Parathyroid adenoma (tissue), 2 donors: ENCODE data around the gene RRAGD.
A peak's percentile ranks its signal among the peaks of the same experiment; 100 is the strongest.

Source experiments
- H2AFZ ChIP-seq: fragments of 300-600 bp; sonication (generic); one replicate; pipeline ENCODE4 v1.7.0; 2017; ENCODE audit warnings: antibody characterized with exemption, mild to moderate bottlenecking
- H3K27ac ChIP-seq: fragments of 300-600 bp; sonication (generic); one replicate; pipeline ENCODE4 v1.7.0; 2017
- H3K27me3 ChIP-seq: fragments of 300-600 bp; sonication (generic); one replicate; pipeline ENCODE4 v1.7.0; 2017; ENCODE audit warnings: low read length; ENCODE audit not compliant: control insufficient read depth, insufficient read depth
- H3K36me3 ChIP-seq: fragments of 300-600 bp; sonication (generic); one replicate; pipeline ENCODE4 v1.7.0; 2017; ENCODE audit warnings: low read length; ENCODE audit not compliant: control insufficient read depth, insufficient read depth
- H3K4me1 ChIP-seq: fragments of 300-600 bp; sonication (generic); one replicate; pipeline ENCODE4 v1.7.0; 2017; ENCODE audit warnings: control low read depth
- H3K4me2 ChIP-seq: fragments of 300-600 bp; sonication (generic); one replicate; pipeline ENCODE4 v1.7.0; 2017; ENCODE audit warnings: low read length
- H3K4me3 ChIP-seq: fragments of 300-600 bp; sonication (generic); one replicate; pipeline ENCODE4 v1.7.0; 2017; ENCODE audit warnings: low read depth, low read length
- H3K79me2 ChIP-seq: fragments of 300-600 bp; sonication (generic); one replicate; pipeline ENCODE4 v1.7.0; 2017; ENCODE audit warnings: control low read depth
- H3K9ac ChIP-seq: fragments of 300-600 bp; sonication (generic); one replicate; pipeline ENCODE4 v1.7.0; 2017; ENCODE audit warnings: mild to moderate bottlenecking
- H3K9me3 ChIP-seq: fragments of 300-600 bp; sonication (generic); one replicate; pipeline ENCODE4 v1.7.0; 2017; ENCODE audit warnings: low read length; ENCODE audit not compliant: control insufficient read depth
- CTCF ChIP-seq: fragments of 300-600 bp; sonication (generic); IDR thresholded peaks from one replicate; pipeline ENCODE4 v1.7.0; 2017; ENCODE audit warnings: antibody characterized with exemption, mild to moderate bottlenecking
- donor health status: primary hyperparathyroidism.

The RRAGD gene

DNA sequence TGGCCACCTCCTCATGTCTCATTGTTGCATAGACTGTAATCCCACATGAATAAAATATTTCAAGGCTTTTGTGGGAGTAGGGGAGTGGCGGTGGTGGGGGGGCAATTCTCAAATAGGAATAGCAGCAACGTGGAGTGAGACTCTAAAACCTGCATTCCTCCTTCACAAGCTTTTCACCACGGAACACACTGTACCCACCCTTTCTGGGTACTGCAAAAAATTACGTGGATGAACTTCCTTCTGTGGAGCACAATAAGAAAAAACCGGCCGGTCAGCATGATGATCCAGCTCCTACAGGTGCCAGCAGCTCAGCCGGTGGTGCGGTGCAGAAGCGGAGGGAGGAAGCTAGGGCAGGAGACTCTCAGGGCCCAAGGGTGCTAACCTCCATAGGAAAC lies 930 bp upstream of the RRAGD start:
- Histone ChIP-seq H3K79me2 (no peaks in the 10 kb centered on the region), H3K4me2 (peak overlapping the region; percentile 93), H3K4me3 (peak overlapping the region; percentile 70), H3K27me3 (no peaks in the 10 kb centered on the region), H3K4me1 (peaks cover 2% of the 10 kb centered on the region), H3K36me3 (no peaks in the 10 kb centered on the region), H3K9ac (no peak overlapping the region), H3K9me3 (no peaks in the 10 kb centered on the region), H2AFZ (peak overlapping the region; percentile 98), H3K27ac (no peak overlapping the region)
- no peak for TF ChIP-seq CTCF

DNA sequence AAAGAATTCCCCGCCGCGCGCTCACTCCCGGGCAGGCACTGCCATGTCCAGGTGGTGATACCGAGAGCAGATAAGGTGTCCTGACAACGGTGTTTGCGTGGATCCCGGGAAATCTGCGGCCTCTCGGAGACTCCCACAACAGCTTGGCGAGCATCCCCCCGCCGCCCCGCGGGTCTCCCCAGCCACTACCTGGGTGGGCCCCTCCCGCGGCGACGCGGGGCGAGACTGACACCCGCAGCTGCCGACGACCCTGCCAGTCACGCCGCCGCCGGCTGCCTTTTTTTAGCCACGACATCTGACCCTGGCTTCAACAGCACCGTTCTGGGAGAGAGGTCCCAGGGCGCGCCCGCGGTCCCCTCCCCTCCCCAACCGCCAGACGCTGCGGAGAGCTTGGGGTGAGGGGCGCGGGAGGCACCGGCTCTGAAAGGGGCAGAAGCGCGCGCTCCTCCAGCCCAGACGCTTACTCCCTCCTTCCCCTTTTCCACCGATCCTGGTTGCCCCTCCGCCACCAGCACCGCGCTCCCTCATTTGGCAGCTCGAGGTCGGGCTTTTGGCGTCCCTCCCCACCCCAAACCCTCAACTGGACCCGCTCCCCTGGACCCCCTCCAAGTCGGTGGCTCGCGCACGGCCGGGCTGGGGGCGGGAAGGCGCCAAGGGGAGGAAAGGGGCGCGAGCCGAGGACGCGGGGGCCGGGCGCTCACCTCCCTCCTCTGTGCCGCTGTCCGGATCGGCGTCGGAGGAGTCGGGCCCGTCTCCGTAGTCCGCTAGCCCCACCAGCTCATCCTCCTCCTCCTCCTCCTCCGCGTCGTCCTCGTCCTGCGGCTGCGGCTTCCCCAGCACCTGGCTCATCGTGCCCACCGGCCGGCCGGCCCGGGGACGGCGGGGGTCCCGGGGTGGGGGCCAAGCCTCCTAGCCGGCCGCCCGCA lies 665 bp downstream of the RRAGD start:
- Histone ChIP-seq H3K4me3 (peak overlapping the region; percentile 70), H3K27ac (peak overlapping the region; percentile 46), H3K36me3 (no peaks in the 10 kb centered on the region), H3K27me3 (no peaks in the 10 kb centered on the region), H3K9me3 (no peaks in the 10 kb centered on the region), H2AFZ (peak overlapping the region; percentile 98), H3K9ac (peak overlapping the region; percentile 17), H3K4me2 (peak overlapping the region; percentile 93), H3K79me2 (no peaks in the 10 kb centered on the region), H3K4me1 (peaks cover 2% of the 10 kb centered on the region)
- no peak for TF ChIP-seq CTCF

DNA sequence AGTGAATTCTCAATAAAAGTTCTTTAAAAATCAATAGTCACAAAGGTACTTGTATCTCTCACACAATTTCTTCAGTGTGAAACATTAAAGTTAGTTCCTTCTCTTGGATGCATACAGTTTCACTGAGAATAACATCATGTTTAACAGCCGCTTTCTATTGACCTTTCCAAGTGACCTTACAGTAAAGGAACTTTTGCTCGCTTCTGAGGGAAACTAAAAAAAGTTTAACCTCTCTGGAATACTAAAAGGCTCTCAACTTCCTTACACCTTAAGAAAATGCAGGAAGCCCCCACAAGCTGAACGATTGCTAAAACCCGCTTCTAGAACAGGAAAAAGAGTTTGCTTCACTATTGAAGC lies 1.3 kb downstream of the RRAGD start:
- H2AFZ ChIP-seq = peak overlapping the region; percentile 98
- H3K27me3 ChIP-seq = no peaks in the 10 kb centered on the region
- H3K9ac ChIP-seq = no peak overlapping the region
- peak overlapping the region; percentile 70 for H3K4me3 ChIP-seq
- peaks cover 2% of the 10 kb centered on the region for H3K4me1 ChIP-seq
- no peak for TF ChIP-seq CTCF
- no peaks in the 10 kb centered on the region for H3K36me3 ChIP-seq
- H3K27ac ChIP-seq = peak overlapping the region; percentile 46
- no peaks in the 10 kb centered on the region for H3K79me2 ChIP-seq
- no peaks in the 10 kb centered on the region for H3K9me3 ChIP-seq
- peak overlapping the region; percentile 93 for H3K4me2 ChIP-seq

GRCh38 chr6:89410231-89410761 lies 1.8 kb downstream of the RRAGD start:
- Histone ChIP-seq H3K4me3 (no peak overlapping the region), H2AFZ (no peak overlapping the region), H3K9me3 (no peaks in the 10 kb centered on the region), H3K27me3 (no peaks in the 10 kb centered on the region), H3K4me1 (peaks cover 2% of the 10 kb centered on the region), H3K79me2 (no peaks in the 10 kb centered on the region), H3K36me3 (no peaks in the 10 kb centered on the region), H3K9ac (no peak overlapping the region), H3K27ac (peak overlapping the region; percentile 46), H3K4me2 (no peak overlapping the region)
- TF ChIP-seq CTCF = no peak
